Breast epithelium (tissue), 3 donors: ENCODE measurements around the gene CDH24.

Experiments used
- CTCF ChIP-seq, 3 donors: fragments of 450-650 bp; IDR thresholded peaks; one replicate each; pipeline ENCODE4 v1.5.1; 2016 to 2017; ENCODE audit warnings: antibody characterized with exemption in 3 of 3, mild to moderate bottlenecking in 3 of 3, moderate library complexity in 3 of 3
- POLR2A ChIP-seq: fragments of 450-650 bp; IDR thresholded peaks from one replicate; pipeline ENCODE4 v1.6.1; 2016; ENCODE audit warnings: antibody characterized with exemption, mild to moderate bottlenecking, moderate library complexity
- POLR2AphosphoS5 ChIP-seq, 3 donors: sonication (generic); formaldehyde crosslinking; IDR thresholded peaks; one replicate each; pipeline ENCODE4 v1.6.1; 2017; ENCODE audit warnings: antibody characterized with exemption in 3 of 3

- TF ChIP-seq POLR2A (no peak), CTCF (IDR thresholded peaks at IDR 0.05) (no peak), POLR2AphosphoS5 (IDR thresholded peaks at IDR 0.05) (no peak)
Measured at GRCh38 chr14:23103581-23103980, 46.3 kb upstream of the CDH24 start.
